Loucy (cell line): ENCODE results near the gene ZFYVE16.
A peak's percentile ranks its signal among the peaks of the same experiment; 100 is the strongest.

ENCODE experiments used
- H2AFZ ChIP-seq: fragments of 200-600 bp; sonication (generic); 2 replicates; pipeline ENCODE4 v1.6.0; 2016; ENCODE audit warnings: antibody characterized with exemption, mild to moderate bottlenecking, low read length, moderate library complexity
- H3F3A ChIP-seq: fragments of 200-600 bp; 2 replicates; pipeline ENCODE4 v1.6.0; 2016; ENCODE audit warnings: antibody characterized with exemption, low read depth, mild to moderate bottlenecking
- H3K27me3 ChIP-seq: fragments of 200-600 bp; sonication (generic); 2 replicates; pipeline ENCODE4 v1.6.1; 2014; ENCODE audit warnings: low read length, mild to moderate bottlenecking; ENCODE audit not compliant: insufficient read depth, poor library complexity, severe bottlenecking
- H3K36me3 ChIP-seq: fragments of 200-600 bp; sonication (generic); 2 replicates; pipeline ENCODE4 v1.6.1; 2016; ENCODE audit warnings: low read length; ENCODE audit not compliant: insufficient read depth
- H3K4me1 ChIP-seq: fragments of 200-600 bp; sonication (generic); 2 replicates; pipeline ENCODE4 v1.5.1; 2014; ENCODE audit warnings: low read length, mild to moderate bottlenecking; ENCODE audit not compliant: insufficient read depth, poor library complexity, severe bottlenecking
- H3K4me2 ChIP-seq: fragments of 200-600 bp; sonication (generic); 2 replicates; pipeline ENCODE4 v1.6.0; 2014; ENCODE audit warnings: antibody characterized with exemption, low read length, low read depth, mild to moderate bottlenecking; ENCODE audit not compliant: poor library complexity, severe bottlenecking
- H3K4me3 ChIP-seq: fragments of 200-600 bp; sonication (generic); 2 replicates; pipeline ENCODE4 v1.5.1; 2014; ENCODE audit warnings: low read length, mild to moderate bottlenecking, mixed read lengths; ENCODE audit not compliant: poor library complexity, severe bottlenecking
- H3K79me2 ChIP-seq: fragments of 200-600 bp; sonication (generic); 2 replicates; pipeline ENCODE4 v1.6.1; 2014; ENCODE audit warnings: low read length; ENCODE audit not compliant: insufficient read depth
- H3K9ac ChIP-seq: fragments of 200-600 bp; sonication (generic); 2 replicates; pipeline ENCODE4 v1.6.0; 2014; ENCODE audit warnings: mild to moderate bottlenecking, low read depth, low read length, moderate library complexity; ENCODE audit not compliant: poor library complexity, severe bottlenecking
- H3K9me2 ChIP-seq: fragments of 200-600 bp; sonication (generic); replicated peaks from 2 replicates; pipeline ENCODE4 v1.6.1; 2016; ENCODE audit warnings: low read depth, low read length, mixed read lengths
- H3K9me3 ChIP-seq: fragments of 200-600 bp; sonication (generic); 2 replicates; pipeline ENCODE4 v1.6.1; 2014; ENCODE audit warnings: mild to moderate bottlenecking, antibody characterized with exemption, low read length, low read depth; ENCODE audit not compliant: insufficient read depth
- H4K20me1 ChIP-seq: fragments of 200-600 bp; sonication (generic); 2 replicates; pipeline ENCODE4 v1.6.0; 2014; ENCODE audit warnings: antibody characterized with exemption, low read length, mild to moderate bottlenecking; ENCODE audit not compliant: insufficient read depth, poor library complexity, severe bottlenecking
- EZH2phosphoT487 ChIP-seq: fragments of 200-600 bp; IDR thresholded peaks from 2 replicates; pipeline ENCODE4 v1.6.1; 2018; ENCODE audit warnings: antibody characterized with exemption, mild to moderate bottlenecking, moderate library complexity, borderline replicate concordance
- TF ChIP-seq, protein P1 (sequence below): fragments of 200-600 bp; sonication (generic); conservative IDR thresholded peaks from 2 replicates; pipeline ENCODE4 v1.5.1; 2014; ENCODE audit warnings: mild to moderate bottlenecking, antibody characterized with exemption, low read length

ZFYVE16 gene

DNA sequence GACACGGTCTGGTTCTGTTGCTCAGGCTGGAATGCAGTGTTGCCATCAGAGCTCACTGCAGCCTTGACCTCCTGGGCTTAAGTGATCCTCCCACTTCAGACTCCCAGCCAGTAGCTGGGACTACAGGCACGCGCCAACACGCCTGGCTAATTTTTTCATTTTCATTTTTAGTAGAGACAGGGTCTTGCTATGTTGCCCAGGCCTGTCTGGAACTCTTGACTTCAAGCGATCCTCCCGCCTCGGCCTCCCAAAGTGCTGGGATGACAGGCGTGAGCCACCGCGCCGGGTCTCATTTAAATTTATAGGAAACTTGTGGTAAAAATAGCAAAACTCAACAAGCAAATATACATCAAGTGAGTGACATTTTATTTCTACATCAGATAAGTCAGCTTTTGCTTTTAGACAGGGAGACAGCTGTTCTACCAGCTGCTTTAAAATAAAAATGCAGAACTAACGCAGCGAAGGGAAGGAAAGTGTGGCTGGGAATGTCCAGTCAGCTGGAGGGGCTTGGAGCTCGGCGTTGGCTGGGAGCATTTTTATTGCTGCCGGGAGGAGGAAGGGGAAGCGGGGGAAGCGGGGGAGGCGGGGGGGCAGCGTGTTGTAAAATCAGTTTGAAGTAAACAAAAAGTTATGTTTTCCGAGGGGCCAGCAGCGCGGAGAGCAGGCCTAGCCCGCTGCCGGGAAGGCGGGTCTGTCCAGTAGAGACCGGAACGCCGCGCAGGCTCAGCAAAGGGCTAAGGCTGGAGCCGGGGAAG lies 707 bp upstream of the ZFYVE16 start:
- Histone ChIP-seq H4K20me1 (peaks cover 10% of the 10 kb centered on the region), H3K9me3 (no peaks in the 10 kb centered on the region), H3K9ac (peak overlapping the region; percentile 93), H3F3A (0 out of 2 replicates have a peak, but pooled peaks cover 2% of the 10 kb centered on the region), H3K36me3 (no peaks in the 10 kb centered on the region), H3K4me1 (peaks cover 37% of the 10 kb centered on the region), H3K79me2 (peaks cover 37% of the 10 kb centered on the region), H3K27me3 (no peaks in the 10 kb centered on the region), H3K9me2 (no peaks in the 10 kb centered on the region), H2AFZ (peak overlapping the region; percentile 92), H3K4me3 (peak overlapping the region; percentile 96), H3K4me2 (peak overlapping the region; percentile 84)
- TF ChIP-seq EZH2phosphoT487 = no peak
- TF ChIP-seq, protein P1, sequence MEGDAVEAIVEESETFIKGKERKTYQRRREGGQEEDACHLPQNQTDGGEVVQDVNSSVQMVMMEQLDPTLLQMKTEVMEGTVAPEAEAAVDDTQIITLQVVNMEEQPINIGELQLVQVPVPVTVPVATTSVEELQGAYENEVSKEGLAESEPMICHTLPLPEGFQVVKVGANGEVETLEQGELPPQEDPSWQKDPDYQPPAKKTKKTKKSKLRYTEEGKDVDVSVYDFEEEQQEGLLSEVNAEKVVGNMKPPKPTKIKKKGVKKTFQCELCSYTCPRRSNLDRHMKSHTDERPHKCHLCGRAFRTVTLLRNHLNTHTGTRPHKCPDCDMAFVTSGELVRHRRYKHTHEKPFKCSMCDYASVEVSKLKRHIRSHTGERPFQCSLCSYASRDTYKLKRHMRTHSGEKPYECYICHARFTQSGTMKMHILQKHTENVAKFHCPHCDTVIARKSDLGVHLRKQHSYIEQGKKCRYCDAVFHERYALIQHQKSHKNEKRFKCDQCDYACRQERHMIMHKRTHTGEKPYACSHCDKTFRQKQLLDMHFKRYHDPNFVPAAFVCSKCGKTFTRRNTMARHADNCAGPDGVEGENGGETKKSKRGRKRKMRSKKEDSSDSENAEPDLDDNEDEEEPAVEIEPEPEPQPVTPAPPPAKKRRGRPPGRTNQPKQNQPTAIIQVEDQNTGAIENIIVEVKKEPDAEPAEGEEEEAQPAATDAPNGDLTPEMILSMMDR = no peak

DNA sequence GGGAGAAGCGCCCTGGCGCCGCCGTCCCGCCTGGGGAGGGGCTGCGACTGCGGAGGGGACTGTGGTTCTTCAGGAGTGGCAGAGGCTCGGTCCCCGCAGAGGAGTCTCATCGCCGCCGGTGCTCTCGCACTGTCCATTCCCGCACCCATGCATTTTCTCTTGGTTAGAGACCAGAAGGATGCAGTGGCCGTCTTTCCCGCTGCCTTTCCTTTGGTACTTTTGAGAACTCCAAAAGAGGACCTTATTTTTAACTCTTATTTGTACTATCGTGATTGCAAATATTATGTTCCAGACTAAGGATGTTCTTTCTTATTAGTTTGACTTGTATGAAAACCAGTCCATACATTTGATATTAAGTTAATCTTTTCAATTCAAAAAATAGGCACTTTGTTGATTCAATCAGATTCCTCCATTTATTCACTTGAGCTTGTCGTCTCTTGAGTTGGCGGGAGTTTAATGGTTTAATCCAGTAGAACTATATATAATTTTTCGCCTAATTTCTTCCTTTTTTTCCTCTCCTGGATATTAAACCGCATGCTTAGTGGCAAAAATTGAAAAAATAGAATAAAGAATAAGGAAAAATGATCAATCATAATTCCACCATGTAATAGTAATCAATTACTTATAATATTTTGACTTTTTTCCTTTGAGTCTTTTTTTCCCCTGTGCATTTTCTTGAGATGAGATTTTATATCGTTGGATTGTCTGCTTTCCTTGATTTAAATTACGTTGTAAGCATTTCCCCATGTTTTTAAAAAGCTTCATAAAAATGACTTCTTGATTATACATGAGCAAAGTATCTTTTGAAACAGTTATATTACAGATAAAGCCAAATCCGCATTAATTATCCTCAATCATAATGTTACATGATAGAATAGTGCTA lies 861 bp downstream of the ZFYVE16 start:
- H3K9me2 ChIP-seq = no peaks in the 10 kb centered on the region
- peak overlapping the region; percentile 89 for H3K4me2 ChIP-seq
- peaks cover 37% of the 10 kb centered on the region for H3K4me1 ChIP-seq
- no peaks in the 10 kb centered on the region for H3K36me3 ChIP-seq
- no peak for TF ChIP-seq EZH2phosphoT487
- TF ChIP-seq, protein P1 = no peak
- peak overlapping the region; percentile 96 for H3K4me3 ChIP-seq
- H3K79me2 ChIP-seq = peaks cover 44% of the 10 kb centered on the region
- H3K9ac ChIP-seq = peak overlapping the region; percentile 93
- H2AFZ ChIP-seq = peak overlapping the region; percentile 92
- no peaks in the 10 kb centered on the region for H3K9me3 ChIP-seq
- H3F3A ChIP-seq = 0 out of 2 replicates have a peak, but pooled peaks cover 2% of the 10 kb centered on the region
- no peaks in the 10 kb centered on the region for H3K27me3 ChIP-seq
- H4K20me1 ChIP-seq = peaks cover 10% of the 10 kb centered on the region

DNA sequence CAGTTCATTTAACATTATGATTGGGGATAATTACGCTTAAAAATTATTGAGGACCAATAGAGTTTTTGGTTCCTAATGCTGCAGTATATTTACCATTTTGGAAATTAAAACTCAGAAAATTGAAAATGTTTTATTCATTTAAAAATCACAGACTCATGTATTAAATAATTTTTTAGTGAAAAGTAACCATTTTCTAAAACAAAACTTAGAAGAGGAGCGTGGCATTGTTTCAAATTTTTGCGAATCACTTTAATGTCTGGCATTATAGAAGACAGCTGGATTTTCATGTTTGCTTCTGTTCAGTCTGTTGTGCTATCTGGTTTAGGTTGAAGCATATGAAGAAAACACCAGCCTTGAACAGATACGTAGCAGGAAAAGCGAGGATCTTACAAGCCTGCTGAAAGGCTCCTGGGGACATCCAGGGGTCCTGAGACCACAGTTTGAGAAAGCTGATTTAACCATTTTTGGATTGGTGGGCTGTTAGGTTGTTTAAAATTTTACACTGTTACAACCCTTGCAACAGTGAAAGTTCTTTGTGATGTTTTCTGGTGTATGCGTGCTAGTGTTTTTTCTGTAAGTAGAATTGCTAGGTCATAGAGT lies 1.6 kb downstream of the ZFYVE16 start:
- Histone ChIP-seq H3K9ac (peak overlapping the region; percentile 93), H2AFZ (no peak overlapping the region)

More for the DNA sequence above, 1.6 kb downstream of the ZFYVE16 start:
- peaks cover 39% of the 10 kb centered on the region for H3K4me1 ChIP-seq
- peak overlapping the region; percentile 89 for H3K4me2 ChIP-seq
- H3K27me3 ChIP-seq = no peaks in the 10 kb centered on the region
- H3K9me2 ChIP-seq = no peaks in the 10 kb centered on the region
- H3F3A ChIP-seq = no peaks in the 10 kb centered on the region
- peak overlapping the region; percentile 96 for H3K4me3 ChIP-seq
- no peaks in the 10 kb centered on the region for H3K36me3 ChIP-seq
- H3K79me2 ChIP-seq = peaks cover 47% of the 10 kb centered on the region
- no peaks in the 10 kb centered on the region for H3K9me3 ChIP-seq
- H4K20me1 ChIP-seq = peaks cover 10% of the 10 kb centered on the region
- TF ChIP-seq, protein P1 = no peak
- no peak for TF ChIP-seq EZH2phosphoT487
